GM19468 (cell line): ENCODE results near the gene KDM2B.
"Not testable (repeated sequence)": the region's sequence is repeated elsewhere in the genome, so short reads cannot be mapped to it uniquely, and the experiment has no call there.

ENCODE experiments used
- ATAC-seq: cut with Tn5 transposase; IDR thresholded peaks from one replicate; pipeline ENCODE4 v1.9.1; 2021; ENCODE audit warnings: mild to moderate bottlenecking, moderate library complexity, moderate number of reproducible peaks; ENCODE audit not compliant: unreplicated experiment; ENCODE audit errors: extremely low read depth

KDM2B gene

GRCh38 chr12:121590476-121591143 lies 9.8 kb upstream of the KDM2B start:
- no peak for ATAC-seq

GRCh38 chr12:121584885-121585284 lies 4.1 kb upstream of the KDM2B start:
- ATAC-seq, result not testable (repeated sequence)

- not testable (repeated sequence) for ATAC-seq
These were observed 2.5 kb upstream of the KDM2B start for GRCh38 chr12:121583334-121583661.

- ATAC-seq, result no peak
These were observed 1.9 kb upstream of the KDM2B start for GRCh38 chr12:121582583-121583333.

- no peak for ATAC-seq
These were observed 1.0 kb upstream of the KDM2B start for GRCh38 chr12:121581686-121582429.

GRCh38 chr12:121579981-121580868 lies 598 bp downstream of the KDM2B start:
- ATAC-seq, result no peak

- no peak for ATAC-seq
These were observed 1.5 kb downstream of the KDM2B start for GRCh38 chr12:121579190-121579791.

GRCh38 chr12:121578230-121579189 lies 2.3 kb downstream of the KDM2B start:
- ATAC-seq, result no peak

- ATAC-seq, result no peak
These were observed 3.2 kb downstream of the KDM2B start for GRCh38 chr12:121577443-121578180.

GRCh38 chr12:121576851-121577391 lies 3.9 kb downstream of the KDM2B start:
- no peak for ATAC-seq

GRCh38 chr12:121575952-121576625 lies 4.7 kb downstream of the KDM2B start:
- no peak for ATAC-seq

GRCh38 chr12:121575051-121575450 lies 5.8 kb downstream of the KDM2B start:
- ATAC-seq, result no peak

- no peak for ATAC-seq
These were observed 6.8 kb downstream of the KDM2B start for GRCh38 chr12:121574025-121574424.

- ATAC-seq, result no peak
These were observed 8.9 kb downstream of the KDM2B start for GRCh38 chr12:121571920-121572319.

GRCh38 chr12:121570467-121571283 lies 10.1 kb downstream of the KDM2B start:
- ATAC-seq, result no peak

GRCh38 chr12:121568971-121569751 lies 11.7 kb downstream of the KDM2B start:
- no peak for ATAC-seq
